ENCODE measurements around the gene DGKA.
"Not testable (repeated sequence)": the region's sequence is repeated elsewhere in the genome, so short reads cannot be mapped to it uniquely, and the experiment has no call there.

DGKA gene

GRCh38 chr12:55908726-55909512, 22.0 kb upstream of the DGKA start:
- TF ChIP-seq CTCF (IDR thresholded peaks at IDR 0.05; ENCODE audit: low read depth, low read length) = no peak
- DNase-seq (ENCODE audit: extremely low read depth, low read depth) = no peak

DNA sequence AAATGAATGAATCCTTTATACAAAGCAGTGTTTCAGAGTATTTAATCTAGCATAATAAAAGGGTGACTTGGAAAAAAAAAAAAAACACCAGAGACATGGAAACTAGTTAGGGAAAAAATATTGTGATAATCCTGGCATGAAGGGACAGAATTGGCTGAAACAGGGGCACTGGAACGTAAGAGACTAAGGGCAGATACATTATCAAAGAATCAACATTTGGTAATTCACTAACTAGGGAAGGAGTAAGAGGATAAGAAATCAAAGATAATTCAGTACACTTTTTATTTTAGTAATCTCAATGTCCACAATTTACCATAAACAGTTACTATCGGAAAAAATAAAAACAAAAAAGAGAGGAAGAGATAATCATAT, 21.5 kb upstream of the DGKA start:
- TF ChIP-seq CTCF (IDR thresholded peaks at IDR 0.05; ENCODE audit: low read depth, low read length) = no peak
- no peak for DNase-seq (ENCODE audit: extremely low read depth, low read depth)

DNA sequence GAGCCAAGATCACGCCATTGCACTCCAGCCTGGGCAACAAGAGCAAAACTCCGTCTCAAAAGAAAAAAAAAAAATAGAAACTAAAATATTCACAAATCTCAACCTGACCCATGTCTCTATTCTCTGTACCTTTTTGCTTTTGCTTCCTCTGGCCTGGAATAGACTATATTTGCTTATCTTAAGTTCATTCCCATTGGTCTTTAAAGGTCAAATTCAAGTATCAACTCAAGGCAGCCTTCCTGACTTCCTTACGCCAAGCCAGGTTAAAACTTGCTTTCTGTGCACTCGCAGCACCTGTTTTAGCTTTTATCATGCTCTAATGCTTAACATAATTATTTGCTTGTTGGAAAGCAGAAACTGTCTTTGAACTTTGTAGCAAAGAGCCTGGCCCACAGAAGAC, 18.1 kb upstream of the DGKA start:
- TF ChIP-seq CTCF (IDR thresholded peaks at IDR 0.05; ENCODE audit: low read depth, low read length) = no peak
- no peak for DNase-seq (ENCODE audit: extremely low read depth, low read depth)

DNA sequence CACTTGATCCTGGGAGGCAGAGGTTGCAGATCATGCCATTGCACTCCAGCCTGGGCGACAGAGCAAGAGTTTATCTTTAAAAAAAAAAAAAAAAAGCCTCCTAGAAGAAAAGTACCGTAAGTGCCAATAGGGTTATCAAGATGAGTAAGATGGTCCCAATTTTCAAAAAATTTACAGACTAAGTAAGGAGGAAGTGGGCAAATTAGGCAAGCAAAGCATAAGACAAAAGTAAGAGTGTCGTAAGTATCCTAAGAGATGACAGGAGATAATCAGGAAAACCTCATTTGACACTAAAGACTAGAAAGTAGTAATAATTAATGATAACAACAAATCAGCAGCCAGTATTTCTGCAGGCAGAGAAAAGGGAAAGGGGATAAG, 15.5 kb upstream of the DGKA start:
- DNase-seq (ENCODE audit: extremely low read depth, low read depth) = no peak
- TF ChIP-seq CTCF (IDR thresholded peaks at IDR 0.05; ENCODE audit: low read depth, low read length) = no peak

GRCh38 chr12:55919032-55919431, 11.9 kb upstream of the DGKA start:
- not testable (repeated sequence) for DNase-seq (ENCODE audit: extremely low read depth, low read depth)

DNA sequence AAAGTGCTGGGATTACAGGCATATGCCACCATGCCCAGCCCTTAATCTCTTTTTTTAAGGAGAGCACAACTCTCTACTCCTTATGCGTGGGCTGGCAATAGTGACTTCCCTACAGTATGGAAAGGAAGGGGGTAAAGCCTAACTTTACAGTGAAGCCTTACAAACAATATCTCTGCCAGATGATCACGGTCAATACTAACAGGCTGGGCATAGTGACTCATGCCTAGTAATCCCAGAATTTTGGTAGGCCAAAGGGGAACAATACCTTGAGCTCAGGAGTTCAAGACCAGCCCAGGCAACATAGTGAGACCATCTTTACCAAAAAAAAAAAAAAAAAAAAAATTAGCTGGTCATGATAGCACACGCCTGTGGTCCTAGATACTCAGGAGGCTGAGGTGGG, 8.8 kb upstream of the DGKA start:
- no peak for TF ChIP-seq CTCF (IDR thresholded peaks at IDR 0.05; ENCODE audit: low read depth, low read length)
- no peak for DNase-seq (ENCODE audit: extremely low read depth, low read depth)

- DNase-seq (ENCODE audit: extremely low read depth, low read depth) = not testable (repeated sequence)
Observed at GRCh38 chr12:55923648-55924047, 7.3 kb upstream of the DGKA start.

- DNase-seq (ENCODE audit: extremely low read depth, low read depth) = no peak
- TF ChIP-seq CTCF (IDR thresholded peaks at IDR 0.05; ENCODE audit: low read depth, low read length) = no peak
Observed at GRCh38 chr12:55925371-55925770, 5.6 kb upstream of the DGKA start.

Data from AG09319 (cell line).